K562 (cell line): ENCODE data around the gene RREB1. TPM values are rescaled to one million over a fixed set of nuclear protein-coding genes. Genes with fewer than 3 reads are reported as not detected.

Source experiments
- ESRRB ChIP-seq: fragments of 250-450 bp; sonication (Bioruptor Pico); IDR thresholded peaks from 2 replicates; pipeline ENCODE4 v1.5.0; 2020; ENCODE audit warnings: mild to moderate bottlenecking, moderate library complexity, borderline replicate concordance
- HNRNPL ChIP-seq: fragments of 200-400 bp; formaldehyde crosslinking; IDR thresholded peaks from 2 replicates; pipeline ENCODE4 v1.6.1; 2017; ENCODE audit warnings: low read depth, mild to moderate bottlenecking, low read length
- L3MBTL2 ChIP-seq: fragments of 450-650 bp; IDR thresholded peaks from 2 replicates; pipeline ENCODE4 v1.6.1; 2016; ENCODE audit warnings: mild to moderate bottlenecking, moderate library complexity
- NCOR1 ChIP-seq: fragments of 450-650 bp; IDR thresholded peaks from 2 replicates; pipeline ENCODE4 v1.6.1; 2016; ENCODE audit warnings: mild to moderate bottlenecking, moderate library complexity
- RBM22 ChIP-seq: fragments of 200-400 bp; formaldehyde crosslinking; IDR thresholded peaks from 2 replicates; pipeline ENCODE4 v1.6.1; 2018; ENCODE audit warnings: low read length, low read depth; ENCODE audit not compliant: poor library complexity, severe bottlenecking
- polyA plus RNA-seq, 8 experiments: library from polyadenylated mRNA; depleted of rRNA in 4 of 8; stranded (reverse) in 5 of 8; unstranded in 3 of 8; fragments of >200 nt; fragmentation: Nextera tagmentation in 2 of 8; fragmentation: Illumina TruSeq in 1 of 8; extraction: Ambion mirVana in 2 of 8; extraction: Trizol in 1 of 8; gene quantifications; 2 replicates each; pipeline versions ENCODE4 v1.2.1 to v1.2.3, GENCODE V29; 2011 to 2014; ENCODE audit warnings: inconsistent platforms in 1 of 8, missing spikeins in 1 of 8
- total RNA-seq, 7 experiments: library from RNA; depleted of rRNA in 6 of 7; stranded (reverse); fragments of >200 nt in 6 of 7; fragmentation: Illumina TruSeq in 2 of 7; extraction: Trizol in 2 of 7; gene quantifications; 2 replicates each; pipeline versions ENCODE4 v1.2.1 to v1.2.3, GENCODE V29; 2011 to 2021; ENCODE audit warnings: low replicate concordance in 1 of 7
- TF ChIP-seq, protein P1 (sequence below): sonication (generic); formaldehyde crosslinking; IDR thresholded peaks from 2 replicates; pipeline ENCODE4 v1.8.0; 2023; ENCODE audit warnings: missing genetic modification reagents, mild to moderate bottlenecking, borderline replicate concordance
- TF ChIP-seq, protein P2 (sequence below): fragments of 450-650 bp; IDR thresholded peaks from 2 replicates; pipeline ENCODE4 v1.6.1; 2016
- TF ChIP-seq, protein P3 (sequence below): sonication (generic); formaldehyde crosslinking; IDR thresholded peaks from 2 replicates; pipeline ENCODE4 v1.4.0; 2020; ENCODE audit warnings: mild to moderate bottlenecking, missing genetic modification reagents
- TF ChIP-seq, protein P4 (sequence below): fragments of 450-650 bp; IDR thresholded peaks from 2 replicates; pipeline ENCODE4 v1.6.1; 2017; ENCODE audit warnings: antibody characterized with exemption, mild to moderate bottlenecking

Gene RREB1
- total and polyA plus RNA-seq, 9 of the 15 experiments (the other 6 are each of a cell fraction or from before 2014, with no cell fraction given): 3.3 to 64.2 (median 19.3) TPM

DNA sequence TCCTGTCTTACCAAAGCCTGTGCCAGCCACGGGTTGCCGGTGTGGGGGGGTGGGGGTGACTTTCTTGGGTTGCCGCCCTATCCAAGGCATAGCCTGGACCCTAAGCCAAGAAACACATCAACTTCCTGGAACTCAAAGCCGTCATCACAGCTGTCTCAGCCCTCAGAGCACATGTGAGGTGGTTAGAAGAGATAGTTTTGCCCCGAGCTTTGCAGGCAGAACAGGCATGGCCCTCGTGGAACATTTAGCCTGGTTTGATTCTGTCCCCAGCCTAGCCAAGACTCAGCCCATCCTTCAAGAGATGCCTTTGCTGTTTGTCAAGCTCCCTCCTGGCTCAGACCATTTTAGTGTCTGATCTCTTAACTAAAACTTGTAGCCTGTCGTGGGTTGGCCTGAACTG lies 64.9 kb downstream of the RREB1 start (continued):
- TF ChIP-seq, protein P1, sequence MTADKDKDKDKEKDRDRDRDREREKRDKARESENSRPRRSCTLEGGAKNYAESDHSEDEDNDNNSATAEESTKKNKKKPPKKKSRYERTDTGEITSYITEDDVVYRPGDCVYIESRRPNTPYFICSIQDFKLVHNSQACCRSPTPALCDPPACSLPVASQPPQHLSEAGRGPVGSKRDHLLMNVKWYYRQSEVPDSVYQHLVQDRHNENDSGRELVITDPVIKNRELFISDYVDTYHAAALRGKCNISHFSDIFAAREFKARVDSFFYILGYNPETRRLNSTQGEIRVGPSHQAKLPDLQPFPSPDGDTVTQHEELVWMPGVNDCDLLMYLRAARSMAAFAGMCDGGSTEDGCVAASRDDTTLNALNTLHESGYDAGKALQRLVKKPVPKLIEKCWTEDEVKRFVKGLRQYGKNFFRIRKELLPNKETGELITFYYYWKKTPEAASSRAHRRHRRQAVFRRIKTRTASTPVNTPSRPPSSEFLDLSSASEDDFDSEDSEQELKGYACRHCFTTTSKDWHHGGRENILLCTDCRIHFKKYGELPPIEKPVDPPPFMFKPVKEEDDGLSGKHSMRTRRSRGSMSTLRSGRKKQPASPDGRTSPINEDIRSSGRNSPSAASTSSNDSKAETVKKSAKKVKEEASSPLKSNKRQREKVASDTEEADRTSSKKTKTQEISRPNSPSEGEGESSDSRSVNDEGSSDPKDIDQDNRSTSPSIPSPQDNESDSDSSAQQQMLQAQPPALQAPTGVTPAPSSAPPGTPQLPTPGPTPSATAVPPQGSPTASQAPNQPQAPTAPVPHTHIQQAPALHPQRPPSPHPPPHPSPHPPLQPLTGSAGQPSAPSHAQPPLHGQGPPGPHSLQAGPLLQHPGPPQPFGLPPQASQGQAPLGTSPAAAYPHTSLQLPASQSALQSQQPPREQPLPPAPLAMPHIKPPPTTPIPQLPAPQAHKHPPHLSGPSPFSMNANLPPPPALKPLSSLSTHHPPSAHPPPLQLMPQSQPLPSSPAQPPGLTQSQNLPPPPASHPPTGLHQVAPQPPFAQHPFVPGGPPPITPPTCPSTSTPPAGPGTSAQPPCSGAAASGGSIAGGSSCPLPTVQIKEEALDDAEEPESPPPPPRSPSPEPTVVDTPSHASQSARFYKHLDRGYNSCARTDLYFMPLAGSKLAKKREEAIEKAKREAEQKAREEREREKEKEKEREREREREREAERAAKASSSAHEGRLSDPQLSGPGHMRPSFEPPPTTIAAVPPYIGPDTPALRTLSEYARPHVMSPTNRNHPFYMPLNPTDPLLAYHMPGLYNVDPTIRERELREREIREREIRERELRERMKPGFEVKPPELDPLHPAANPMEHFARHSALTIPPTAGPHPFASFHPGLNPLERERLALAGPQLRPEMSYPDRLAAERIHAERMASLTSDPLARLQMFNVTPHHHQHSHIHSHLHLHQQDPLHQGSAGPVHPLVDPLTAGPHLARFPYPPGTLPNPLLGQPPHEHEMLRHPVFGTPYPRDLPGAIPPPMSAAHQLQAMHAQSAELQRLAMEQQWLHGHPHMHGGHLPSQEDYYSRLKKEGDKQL (CRISPR knock-in tag): no peak
- TF ChIP-seq L3MBTL2 (peak; percentile 43; the same call in 1 of the 2 replicates), HNRNPL (no peak), NCOR1 (no peak), RBM22 (no peak), ESRRB (CRISPR knock-in tag) (0 out of 2 replicates have a peak, but pooled peaks have one; percentile 9)
- TF ChIP-seq, protein P2, sequence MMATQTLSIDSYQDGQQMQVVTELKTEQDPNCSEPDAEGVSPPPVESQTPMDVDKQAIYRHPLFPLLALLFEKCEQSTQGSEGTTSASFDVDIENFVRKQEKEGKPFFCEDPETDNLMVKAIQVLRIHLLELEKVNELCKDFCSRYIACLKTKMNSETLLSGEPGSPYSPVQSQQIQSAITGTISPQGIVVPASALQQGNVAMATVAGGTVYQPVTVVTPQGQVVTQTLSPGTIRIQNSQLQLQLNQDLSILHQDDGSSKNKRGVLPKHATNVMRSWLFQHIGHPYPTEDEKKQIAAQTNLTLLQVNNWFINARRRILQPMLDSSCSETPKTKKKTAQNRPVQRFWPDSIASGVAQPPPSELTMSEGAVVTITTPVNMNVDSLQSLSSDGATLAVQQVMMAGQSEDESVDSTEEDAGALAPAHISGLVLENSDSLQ: no peak
- TF ChIP-seq, protein P3, sequence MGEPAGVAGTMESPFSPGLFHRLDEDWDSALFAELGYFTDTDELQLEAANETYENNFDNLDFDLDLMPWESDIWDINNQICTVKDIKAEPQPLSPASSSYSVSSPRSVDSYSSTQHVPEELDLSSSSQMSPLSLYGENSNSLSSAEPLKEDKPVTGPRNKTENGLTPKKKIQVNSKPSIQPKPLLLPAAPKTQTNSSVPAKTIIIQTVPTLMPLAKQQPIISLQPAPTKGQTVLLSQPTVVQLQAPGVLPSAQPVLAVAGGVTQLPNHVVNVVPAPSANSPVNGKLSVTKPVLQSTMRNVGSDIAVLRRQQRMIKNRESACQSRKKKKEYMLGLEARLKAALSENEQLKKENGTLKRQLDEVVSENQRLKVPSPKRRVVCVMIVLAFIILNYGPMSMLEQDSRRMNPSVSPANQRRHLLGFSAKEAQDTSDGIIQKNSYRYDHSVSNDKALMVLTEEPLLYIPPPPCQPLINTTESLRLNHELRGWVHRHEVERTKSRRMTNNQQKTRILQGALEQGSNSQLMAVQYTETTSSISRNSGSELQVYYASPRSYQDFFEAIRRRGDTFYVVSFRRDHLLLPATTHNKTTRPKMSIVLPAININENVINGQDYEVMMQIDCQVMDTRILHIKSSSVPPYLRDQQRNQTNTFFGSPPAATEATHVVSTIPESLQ (CRISPR knock-in tag): peak; percentile 45; the same call in 1 of the 2 replicates
- TF ChIP-seq, protein P4, sequence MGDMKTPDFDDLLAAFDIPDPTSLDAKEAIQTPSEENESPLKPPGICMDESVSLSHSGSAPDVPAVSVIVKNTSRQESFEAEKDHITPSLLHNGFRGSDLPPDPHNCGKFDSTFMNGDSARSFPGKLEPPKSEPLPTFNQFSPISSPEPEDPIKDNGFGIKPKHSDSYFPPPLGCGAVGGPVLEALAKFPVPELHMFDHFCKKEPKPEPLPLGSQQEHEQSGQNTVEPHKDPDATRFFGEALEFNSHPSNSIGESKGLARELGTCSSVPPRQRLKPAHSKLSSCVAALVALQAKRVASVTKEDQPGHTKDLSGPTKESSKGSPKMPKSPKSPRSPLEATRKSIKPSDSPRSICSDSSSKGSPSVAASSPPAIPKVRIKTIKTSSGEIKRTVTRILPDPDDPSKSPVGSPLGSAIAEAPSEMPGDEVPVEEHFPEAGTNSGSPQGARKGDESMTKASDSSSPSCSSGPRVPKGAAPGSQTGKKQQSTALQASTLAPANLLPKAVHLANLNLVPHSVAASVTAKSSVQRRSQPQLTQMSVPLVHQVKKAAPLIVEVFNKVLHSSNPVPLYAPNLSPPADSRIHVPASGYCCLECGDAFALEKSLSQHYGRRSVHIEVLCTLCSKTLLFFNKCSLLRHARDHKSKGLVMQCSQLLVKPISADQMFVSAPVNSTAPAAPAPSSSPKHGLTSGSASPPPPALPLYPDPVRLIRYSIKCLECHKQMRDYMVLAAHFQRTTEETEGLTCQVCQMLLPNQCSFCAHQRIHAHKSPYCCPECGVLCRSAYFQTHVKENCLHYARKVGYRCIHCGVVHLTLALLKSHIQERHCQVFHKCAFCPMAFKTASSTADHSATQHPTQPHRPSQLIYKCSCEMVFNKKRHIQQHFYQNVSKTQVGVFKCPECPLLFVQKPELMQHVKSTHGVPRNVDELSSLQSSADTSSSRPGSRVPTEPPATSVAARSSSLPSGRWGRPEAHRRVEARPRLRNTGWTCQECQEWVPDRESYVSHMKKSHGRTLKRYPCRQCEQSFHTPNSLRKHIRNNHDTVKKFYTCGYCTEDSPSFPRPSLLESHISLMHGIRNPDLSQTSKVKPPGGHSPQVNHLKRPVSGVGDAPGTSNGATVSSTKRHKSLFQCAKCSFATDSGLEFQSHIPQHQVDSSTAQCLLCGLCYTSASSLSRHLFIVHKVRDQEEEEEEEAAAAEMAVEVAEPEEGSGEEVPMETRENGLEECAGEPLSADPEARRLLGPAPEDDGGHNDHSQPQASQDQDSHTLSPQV: peak; percentile 82
